Coronary artery (tissue), 2 donors: ENCODE results near the gene CSGALNACT2.

Experiments
- DNase-seq: peaks from one replicate; pipeline ENCODE4 v3.0.0-alpha.2; 2017; ENCODE audit warnings: low spot score
- H3K27ac ChIP-seq, 2 donors: fragments of 200-600 bp; sonication (generic); one replicate each; pipeline ENCODE4 v1.5.1; 2016 to 2019
- H3K4me3 ChIP-seq: fragments of 200-600 bp; sonication (generic); 2 replicates; pipeline ENCODE4 v1.5.1; 2016; ENCODE audit warnings: mild to moderate bottlenecking, moderate library complexity
- TF ChIP-seq, protein P1 (sequence below): fragments of 200-600 bp; sonication (generic); IDR thresholded peaks from one replicate; pipeline ENCODE4 v1.5.1; 2019; ENCODE audit warnings: antibody characterized with exemption

The CSGALNACT2 gene

DNA sequence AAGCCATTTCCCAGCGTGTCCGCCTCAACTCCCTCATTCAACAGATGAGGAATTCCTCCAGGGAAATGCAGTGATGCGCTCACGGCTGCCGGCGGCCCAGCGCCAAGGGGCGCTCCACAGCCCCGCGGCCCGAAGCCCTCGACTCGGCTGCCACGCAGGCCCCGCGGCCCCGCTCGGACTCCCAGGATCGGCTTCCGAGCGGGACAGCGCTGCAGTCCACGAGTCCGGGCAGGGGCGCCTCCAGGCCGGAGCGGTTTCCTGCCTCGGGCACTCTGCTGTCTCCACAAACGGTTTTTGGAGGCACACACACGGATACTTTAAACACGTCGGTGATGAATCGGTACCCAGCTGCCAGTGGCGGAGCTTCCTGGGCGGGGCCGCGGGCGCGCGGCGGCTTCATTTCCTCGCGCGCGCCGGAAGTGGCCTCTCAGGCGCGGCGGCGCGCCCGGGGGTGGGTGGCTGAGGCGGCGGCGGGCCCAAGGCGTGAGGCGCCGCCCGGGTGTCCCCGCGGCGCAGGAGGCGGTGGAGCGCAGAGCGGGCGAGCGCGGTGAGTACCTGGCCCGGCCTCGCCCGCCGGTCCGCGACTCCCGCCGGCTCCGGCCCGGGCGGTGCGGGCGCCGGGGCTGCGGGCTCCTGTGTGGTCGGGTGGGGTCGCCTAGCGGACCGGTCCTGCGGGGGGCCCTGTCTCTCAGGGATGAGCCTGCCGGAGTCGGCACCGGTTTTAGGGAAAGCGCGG is at the start of gene CSGALNACT2:
Gene CSGALNACT2, plus strand, starts transcription at position 425 of the 736 bp plus-strand sequence. CDS start 16,705 bp downstream, outside the sequence.
- H3K4me3 ChIP-seq: peak within 1 kb of the TSS; percentile 88
- DNase-seq: peak; percentile 90
- H3K27ac ChIP-seq: peak within 1 kb of the TSS; percentile 92 to 97
- TF ChIP-seq, protein P1, sequence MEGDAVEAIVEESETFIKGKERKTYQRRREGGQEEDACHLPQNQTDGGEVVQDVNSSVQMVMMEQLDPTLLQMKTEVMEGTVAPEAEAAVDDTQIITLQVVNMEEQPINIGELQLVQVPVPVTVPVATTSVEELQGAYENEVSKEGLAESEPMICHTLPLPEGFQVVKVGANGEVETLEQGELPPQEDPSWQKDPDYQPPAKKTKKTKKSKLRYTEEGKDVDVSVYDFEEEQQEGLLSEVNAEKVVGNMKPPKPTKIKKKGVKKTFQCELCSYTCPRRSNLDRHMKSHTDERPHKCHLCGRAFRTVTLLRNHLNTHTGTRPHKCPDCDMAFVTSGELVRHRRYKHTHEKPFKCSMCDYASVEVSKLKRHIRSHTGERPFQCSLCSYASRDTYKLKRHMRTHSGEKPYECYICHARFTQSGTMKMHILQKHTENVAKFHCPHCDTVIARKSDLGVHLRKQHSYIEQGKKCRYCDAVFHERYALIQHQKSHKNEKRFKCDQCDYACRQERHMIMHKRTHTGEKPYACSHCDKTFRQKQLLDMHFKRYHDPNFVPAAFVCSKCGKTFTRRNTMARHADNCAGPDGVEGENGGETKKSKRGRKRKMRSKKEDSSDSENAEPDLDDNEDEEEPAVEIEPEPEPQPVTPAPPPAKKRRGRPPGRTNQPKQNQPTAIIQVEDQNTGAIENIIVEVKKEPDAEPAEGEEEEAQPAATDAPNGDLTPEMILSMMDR: no peak

DNA sequence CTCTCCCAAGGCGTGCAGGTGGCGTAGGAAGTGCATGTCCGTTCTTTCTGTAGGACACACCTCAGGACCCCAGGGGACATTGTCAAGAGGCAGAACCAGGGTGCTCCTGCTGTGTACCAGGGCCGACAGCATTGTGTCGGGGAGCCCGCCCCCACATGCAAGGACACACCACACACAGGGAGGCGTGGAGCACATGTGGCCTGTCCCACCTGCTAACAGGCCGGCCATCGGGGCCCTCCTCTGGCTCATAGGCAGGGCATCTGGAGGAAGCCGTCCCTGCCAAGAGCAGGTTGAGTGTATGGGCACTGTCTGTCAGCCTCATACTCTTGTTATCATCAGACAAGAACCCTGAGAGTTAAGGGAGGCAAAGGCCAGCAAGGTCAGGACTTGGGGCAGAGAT is 48.7 kb upstream of the CSGALNACT2 start:
- no peak for DNase-seq
- TF ChIP-seq, protein P1: no peak
- H3K4me3 ChIP-seq: no peak overlapping the region

DNA sequence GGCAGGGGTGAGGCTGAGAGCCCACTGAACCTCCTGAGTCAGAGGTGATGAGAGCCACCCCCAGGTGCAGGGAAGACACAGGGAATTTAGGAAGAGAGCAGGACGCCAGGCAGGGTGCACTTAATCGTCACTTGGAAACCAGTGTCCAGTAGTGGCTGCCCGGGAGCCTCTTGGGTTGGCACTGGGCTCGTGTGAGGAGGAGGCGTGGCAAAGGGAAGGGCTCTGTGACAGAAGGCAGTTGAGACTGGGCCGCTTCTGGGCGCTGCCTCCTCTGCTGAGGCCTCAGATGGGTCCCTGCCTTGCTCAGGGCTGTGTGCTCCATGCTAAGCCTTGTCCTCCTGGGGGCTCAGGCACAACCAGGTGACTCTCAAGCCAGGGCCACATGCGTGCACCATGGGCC is 48.1 kb upstream of the CSGALNACT2 start:
- H3K27ac ChIP-seq: no peak overlapping the region
- no peak overlapping the region for H3K4me3 ChIP-seq
- TF ChIP-seq, protein P1: no peak
- no peak for DNase-seq

More for the DNA sequence above, 48.7 kb upstream of the CSGALNACT2 start:
- H3K27ac ChIP-seq: no peak overlapping the region

- DNase-seq: no peak
- H3K27ac ChIP-seq: no peak overlapping the region
- TF ChIP-seq, protein P1: no peak
Observed at GRCh38 chr10:43090664-43091063, 47.6 kb upstream of the CSGALNACT2 start.

GRCh38 chr10:43091846-43092245 is 46.4 kb upstream of the CSGALNACT2 start:
- TF ChIP-seq, protein P1: no peak
- Histone ChIP-seq H3K4me3 (no peak overlapping the region), H3K27ac (no peak overlapping the region)
- DNase-seq: no peak

More at GRCh38 chr10:43090664-43091063, 47.6 kb upstream of the CSGALNACT2 start:
- H3K4me3 ChIP-seq: no peak overlapping the region

GRCh38 chr10:43093423-43094076 is 44.7 kb upstream of the CSGALNACT2 start:
- TF ChIP-seq, protein P1: no peak
- Histone ChIP-seq H3K4me3 (no peak overlapping the region), H3K27ac (no peak overlapping the region)
- DNase-seq: no peak
